VCaP (cell line): Measurements from ENCODE around the gene ERC2.
"Not testable (repeated sequence)": the region's sequence is repeated elsewhere in the genome, so short reads cannot be mapped to it uniquely, and the experiment has no call there.

Experiments
- H3K27ac ChIP-seq: fragments of 450-650 bp; 2 replicates; pipeline ENCODE4 v1.5.1; 2017
- CTCF ChIP-seq: fragments of 450-650 bp; conservative IDR thresholded peaks from 2 replicates; pipeline ENCODE4 v1.5.1; 2017; ENCODE audit warnings: mild to moderate bottlenecking, moderate library complexity

Gene ERC2

GRCh38 chr3:56089739-56090138 is 378.5 kb downstream of the ERC2 start:
- no peak for TF ChIP-seq CTCF
- no peak overlapping the region for H3K27ac ChIP-seq

- no peak overlapping the region for H3K27ac ChIP-seq
- TF ChIP-seq CTCF = no peak
Observed at GRCh38 chr3:56087451-56088053, 380.7 kb downstream of the ERC2 start.

GRCh38 chr3:56086355-56086754 is 381.9 kb downstream of the ERC2 start:
- H3K27ac ChIP-seq = no peak overlapping the region
- no peak for TF ChIP-seq CTCF

- no peak overlapping the region for H3K27ac ChIP-seq
Observed at GRCh38 chr3:56081246-56081645, 387.0 kb downstream of the ERC2 start.

GRCh38 chr3:56076746-56077145 is 391.5 kb downstream of the ERC2 start:
- TF ChIP-seq CTCF = no peak
- H3K27ac ChIP-seq = no peak overlapping the region

More at GRCh38 chr3:56081246-56081645, 387.0 kb downstream of the ERC2 start:
- no peak for TF ChIP-seq CTCF

GRCh38 chr3:56075089-56075488 is 393.2 kb downstream of the ERC2 start:
- no peak for TF ChIP-seq CTCF
- H3K27ac ChIP-seq = no peak overlapping the region

- no peak for TF ChIP-seq CTCF
- H3K27ac ChIP-seq = no peak overlapping the region
Observed at GRCh38 chr3:56069766-56070165, 398.5 kb downstream of the ERC2 start.

- H3K27ac ChIP-seq = not testable (repeated sequence)
Observed at GRCh38 chr3:56066405-56066804, 401.9 kb downstream of the ERC2 start.
